Left ventricle myocardium inferior (tissue), 1 donor: ENCODE data around the gene PEX5L. TPM values are rescaled to one million over a fixed set of nuclear protein-coding genes. Genes with fewer than 3 reads are reported as not detected.
A peak's percentile ranks its signal among the peaks of the same experiment; 100 is the strongest.

ENCODE experiments used
- DNase-seq: peaks from one replicate; pipeline ENCODE4 v3.0.0-alpha.2; 2020
- H3K27ac ChIP-seq: fragments of 200-600 bp; replicated peaks from 2 replicates; pipeline ENCODE4 v1.8.0; 2021
- H3K27me3 ChIP-seq: fragments of 200-600 bp; 2 replicates; pipeline ENCODE4 v1.8.0; 2021; ENCODE audit warnings: low read depth
- H3K36me3 ChIP-seq: fragments of 200-600 bp; 2 replicates; pipeline ENCODE4 v1.8.0; 2021
- H3K4me1 ChIP-seq: fragments of 200-600 bp; 2 replicates; pipeline ENCODE4 v1.8.0; 2021
- H3K4me3 ChIP-seq: fragments of 200-600 bp; 2 replicates; pipeline ENCODE4 v1.8.0; 2021; ENCODE audit warnings: mild to moderate bottlenecking, moderate library complexity
- H3K9me3 ChIP-seq: fragments of 200-600 bp; replicated peaks from 2 replicates; pipeline ENCODE4 v1.8.0; 2021
- CTCF ChIP-seq: fragments of 200-600 bp; IDR thresholded peaks from 2 replicates; pipeline ENCODE4 v1.8.0; 2021; ENCODE audit warnings: antibody characterized with exemption, mild to moderate bottlenecking, borderline replicate concordance
- intact Hi-C: fragments of 100-400 bp; cut with micrococcal nuclease; formaldehyde crosslinking; loops from one replicate; pipeline ENCODE4 v1.11.0; 2022
- total RNA-seq: library from RNA; stranded (reverse); fragmentation: NEBNext Ultra II Directional; extraction: Animal tissue kit (Norgen Biotek cat#: 25700); gene quantifications from one replicate; pipeline ENCODE4 v1.2.1, GENCODE V29; 2021
- donor health status: DM: no; HTN: yes; CAD: no; lungs with severe emphysema.

PEX5L gene
- total RNA-seq, 1 donor from 2014 or later: 0.41 TPM

- no peaks in the 10 kb centered on the region for H3K9me3 ChIP-seq
- peaks cover 52% of the 10 kb centered on the region for H3K27me3 ChIP-seq
- no peak for TF ChIP-seq CTCF
- no peak overlapping the region for H3K4me3 ChIP-seq
- H3K36me3 ChIP-seq: no peaks in the 10 kb centered on the region
- intact Hi-C loops: no loop called here
- H3K27ac ChIP-seq: no peak overlapping the region
- H3K4me1 ChIP-seq: peaks cover 8% of the 10 kb centered on the region
- no peak for DNase-seq
These were observed 4.2 kb upstream of the PEX5L start for GRCh38 chr3:180040966-180041365.

GRCh38 chr3:180036092-180036670, 556 bp downstream of the PEX5L start:
- intact Hi-C loops: no loop called here
- DNase-seq: no peak
- no peaks in the 10 kb centered on the region for H3K9me3 ChIP-seq
- H3K4me1 ChIP-seq: peaks cover 10% of the 10 kb centered on the region
- peak overlapping the region; percentile 55 for H3K4me3 ChIP-seq
- H3K36me3 ChIP-seq: no peaks in the 10 kb centered on the region
- no peak for TF ChIP-seq CTCF
- H3K27ac ChIP-seq: no peak overlapping the region
- peaks cover 87% of the 10 kb centered on the region for H3K27me3 ChIP-seq

- no peaks in the 10 kb centered on the region for H3K36me3 ChIP-seq
- no peak for DNase-seq
- no peaks in the 10 kb centered on the region for H3K4me1 ChIP-seq
- H3K27ac ChIP-seq: no peak overlapping the region
- H3K9me3 ChIP-seq: no peaks in the 10 kb centered on the region
- no peak for TF ChIP-seq CTCF
- H3K4me3 ChIP-seq: no peak overlapping the region
- intact Hi-C loops: no loop called here
- no peaks in the 10 kb centered on the region for H3K27me3 ChIP-seq
These were observed 9.7 kb downstream of the PEX5L start for GRCh38 chr3:180026997-180027396.

- no peak for DNase-seq
- TF ChIP-seq CTCF: no peak
- Histone ChIP-seq H3K4me1 (no peaks in the 10 kb centered on the region), H3K4me3 (no peak overlapping the region), H3K9me3 (no peaks in the 10 kb centered on the region), H3K27ac (no peak overlapping the region), H3K27me3 (no peaks in the 10 kb centered on the region), H3K36me3 (no peaks in the 10 kb centered on the region)
- intact Hi-C loops: no loop called here
These were observed 18.2 kb downstream of the PEX5L start for GRCh38 chr3:180018543-180018942.

GRCh38 chr3:180017846-180018245, 18.9 kb downstream of the PEX5L start:
- intact Hi-C loops: no loop called here
- Histone ChIP-seq H3K4me1 (no peaks in the 10 kb centered on the region), H3K27ac (no peak overlapping the region), H3K27me3 (no peaks in the 10 kb centered on the region), H3K36me3 (no peaks in the 10 kb centered on the region), H3K4me3 (no peak overlapping the region), H3K9me3 (no peaks in the 10 kb centered on the region)
- DNase-seq: no peak
- no peak for TF ChIP-seq CTCF
